ENCODE measurements around the gene CLSTN3.

The CLSTN3 gene

DNA sequence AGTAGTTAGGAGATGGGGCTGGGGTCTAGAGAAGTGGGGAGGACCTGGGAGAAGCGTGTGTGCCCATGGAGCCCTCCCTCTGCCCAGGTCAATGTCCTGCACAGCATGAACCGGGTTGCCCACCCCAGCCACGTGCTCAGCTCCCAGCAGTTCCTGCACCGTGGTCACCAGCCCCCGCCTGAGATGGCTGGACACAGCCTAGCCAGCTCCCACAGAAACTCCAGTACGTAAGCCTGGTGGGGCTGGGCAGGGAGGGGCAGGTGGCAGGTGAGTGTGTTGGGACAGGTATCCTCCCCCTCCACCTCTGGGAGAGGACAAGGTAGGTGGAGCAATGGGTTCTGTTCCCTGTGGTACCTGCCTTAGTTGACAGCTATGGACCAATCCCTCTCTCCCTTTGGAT lies 20.7 kb downstream of the CLSTN3 start:
- peaks cover 6% of the 10 kb centered on the region for H3K4me1 Mint-ChIP-seq
- TF ChIP-seq, protein P1, sequence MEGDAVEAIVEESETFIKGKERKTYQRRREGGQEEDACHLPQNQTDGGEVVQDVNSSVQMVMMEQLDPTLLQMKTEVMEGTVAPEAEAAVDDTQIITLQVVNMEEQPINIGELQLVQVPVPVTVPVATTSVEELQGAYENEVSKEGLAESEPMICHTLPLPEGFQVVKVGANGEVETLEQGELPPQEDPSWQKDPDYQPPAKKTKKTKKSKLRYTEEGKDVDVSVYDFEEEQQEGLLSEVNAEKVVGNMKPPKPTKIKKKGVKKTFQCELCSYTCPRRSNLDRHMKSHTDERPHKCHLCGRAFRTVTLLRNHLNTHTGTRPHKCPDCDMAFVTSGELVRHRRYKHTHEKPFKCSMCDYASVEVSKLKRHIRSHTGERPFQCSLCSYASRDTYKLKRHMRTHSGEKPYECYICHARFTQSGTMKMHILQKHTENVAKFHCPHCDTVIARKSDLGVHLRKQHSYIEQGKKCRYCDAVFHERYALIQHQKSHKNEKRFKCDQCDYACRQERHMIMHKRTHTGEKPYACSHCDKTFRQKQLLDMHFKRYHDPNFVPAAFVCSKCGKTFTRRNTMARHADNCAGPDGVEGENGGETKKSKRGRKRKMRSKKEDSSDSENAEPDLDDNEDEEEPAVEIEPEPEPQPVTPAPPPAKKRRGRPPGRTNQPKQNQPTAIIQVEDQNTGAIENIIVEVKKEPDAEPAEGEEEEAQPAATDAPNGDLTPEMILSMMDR (IDR thresholded peaks at IDR 0.05), result no peak
- H3K36me3 Mint-ChIP-seq (ENCODE audit: low read depth), result peaks cover 60% of the 10 kb centered on the region
- H3K27me3 Mint-ChIP-seq (ENCODE audit: low read depth, poor library complexity), result no peaks in the 10 kb centered on the region
- DNase-seq, result no peak
- no peak overlapping the region for H3K4me3 Mint-ChIP-seq
- no peak overlapping the region for H3K27ac Mint-ChIP-seq
- H3K9me3 Mint-ChIP-seq, result no peaks in the 10 kb centered on the region

DNA sequence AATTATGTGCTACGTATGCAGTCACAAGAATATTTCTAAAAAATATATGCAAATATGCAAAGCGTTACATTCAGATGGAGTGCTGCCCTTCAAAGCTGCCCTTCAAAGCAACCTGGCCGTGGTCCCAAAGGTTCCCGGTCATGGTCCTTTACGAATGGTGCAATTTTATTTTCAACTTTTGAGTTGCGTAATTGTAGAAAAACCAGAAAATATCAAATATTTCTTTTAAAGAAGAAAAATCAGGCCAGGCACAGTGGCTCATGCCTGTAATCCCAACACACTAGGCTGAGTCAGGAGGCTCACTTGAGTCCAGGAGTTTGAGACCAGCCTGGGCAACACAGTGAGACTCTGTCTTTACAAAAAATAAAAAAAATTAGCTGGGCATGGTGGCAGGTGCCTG lies 21.4 kb downstream of the CLSTN3 start:
- no peak overlapping the region for H3K4me3 Mint-ChIP-seq
- H3K4me1 Mint-ChIP-seq, result peaks cover 6% of the 10 kb centered on the region
- TF ChIP-seq, protein P1 (IDR thresholded peaks at IDR 0.05), result no peak
- peaks cover 58% of the 10 kb centered on the region for H3K36me3 Mint-ChIP-seq (ENCODE audit: low read depth)
- DNase-seq, result no peak
- H3K9me3 Mint-ChIP-seq, result no peaks in the 10 kb centered on the region
- no peaks in the 10 kb centered on the region for H3K27me3 Mint-ChIP-seq (ENCODE audit: low read depth, poor library complexity)
- no peak overlapping the region for H3K27ac Mint-ChIP-seq

DNA sequence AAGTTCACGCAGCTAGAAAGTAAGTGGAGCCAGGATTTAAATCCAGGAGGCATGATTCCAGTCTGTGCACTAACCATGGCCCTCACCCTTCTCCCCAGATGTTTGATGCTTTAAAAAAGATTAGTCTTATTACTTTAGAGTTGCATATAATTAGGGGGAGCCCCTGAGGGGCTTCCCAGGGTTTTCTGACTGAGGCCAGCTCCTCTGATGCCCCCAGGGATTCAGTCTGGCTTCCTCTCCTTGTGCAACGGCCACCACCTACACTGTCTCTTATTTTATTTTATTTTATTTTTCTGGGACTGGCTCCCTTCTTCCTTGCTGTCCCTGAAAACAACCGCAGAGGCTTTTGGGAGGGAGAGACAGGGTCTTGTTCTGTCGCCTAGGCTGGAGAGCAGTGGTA lies 22.6 kb downstream of the CLSTN3 start:
- Mint-ChIP-seq H3K4me3 (no peak overlapping the region), H3K36me3 (ENCODE audit: low read depth) (peaks cover 55% of the 10 kb centered on the region), H3K9me3 (no peaks in the 10 kb centered on the region), H3K27ac (no peak overlapping the region), H3K4me1 (peaks cover 6% of the 10 kb centered on the region), H3K27me3 (ENCODE audit: low read depth, poor library complexity) (no peaks in the 10 kb centered on the region)
- no peak for DNase-seq
- TF ChIP-seq, protein P1 (IDR thresholded peaks at IDR 0.05), result no peak

DNA sequence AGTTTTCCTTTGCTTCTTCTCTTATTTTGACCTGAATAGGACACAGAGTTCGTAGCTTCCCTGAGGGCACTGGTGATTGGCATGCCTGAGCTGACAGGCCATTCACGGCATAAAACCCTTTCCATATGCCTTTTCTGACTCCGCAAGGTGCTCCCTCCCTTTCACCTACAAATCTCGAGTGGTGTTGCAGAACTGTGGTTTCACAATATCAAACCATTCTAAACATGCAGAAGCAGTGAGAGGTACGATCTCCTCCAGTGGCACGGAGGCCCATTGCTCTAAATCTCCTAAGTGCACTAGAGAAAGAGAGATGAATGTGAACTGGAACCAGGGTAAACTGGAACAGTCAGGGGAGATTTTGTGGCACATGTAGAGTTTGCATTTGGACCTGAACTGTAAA lies 23.9 kb downstream of the CLSTN3 start:
- Mint-ChIP-seq H3K27ac (no peak overlapping the region), H3K27me3 (ENCODE audit: low read depth, poor library complexity) (no peaks in the 10 kb centered on the region), H3K36me3 (ENCODE audit: low read depth) (peaks cover 43% of the 10 kb centered on the region), H3K4me1 (peaks cover 6% of the 10 kb centered on the region), H3K9me3 (no peaks in the 10 kb centered on the region), H3K4me3 (no peak overlapping the region)
- DNase-seq, result no peak
- TF ChIP-seq, protein P1 (IDR thresholded peaks at IDR 0.05), result no peak

DNA sequence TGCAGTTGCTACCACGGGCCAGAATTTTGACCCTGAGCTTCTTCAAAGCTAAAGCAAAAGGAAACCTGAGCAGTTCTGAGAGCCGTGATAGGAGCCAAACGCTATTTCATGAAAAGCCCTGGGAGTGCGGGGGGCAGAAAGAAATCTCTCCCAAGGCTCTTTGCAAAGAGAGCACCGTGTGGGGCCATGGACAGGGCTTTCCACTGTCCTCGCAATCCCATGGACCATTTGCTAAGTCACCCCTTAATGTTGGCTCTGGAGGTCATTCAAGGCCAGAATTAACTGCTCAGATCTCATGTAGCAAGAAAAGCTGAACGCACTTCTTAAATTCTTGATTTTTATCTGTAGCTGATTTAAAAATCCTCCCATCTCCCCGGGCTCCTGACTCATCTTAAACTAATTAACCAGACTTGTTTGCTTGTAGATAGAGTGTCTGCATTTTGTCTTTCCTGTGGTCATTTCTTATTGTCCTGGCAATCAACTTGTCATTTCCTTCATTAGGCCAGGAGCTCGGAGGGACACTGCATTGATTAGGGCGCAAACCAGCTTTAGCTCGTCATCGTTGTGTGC lies 24.8 kb downstream of the CLSTN3 start:
- H3K27me3 Mint-ChIP-seq (ENCODE audit: low read depth, poor library complexity), result peaks cover 3% of the 10 kb centered on the region
- H3K4me1 Mint-ChIP-seq, result peaks cover 6% of the 10 kb centered on the region
- DNase-seq, result no peak
- TF ChIP-seq, protein P1 (IDR thresholded peaks at IDR 0.05), result no peak
- H3K4me3 Mint-ChIP-seq, result no peak overlapping the region
- peak overlapping the region; percentile 9 for H3K27ac Mint-ChIP-seq
- no peaks in the 10 kb centered on the region for H3K9me3 Mint-ChIP-seq
- peaks cover 37% of the 10 kb centered on the region for H3K36me3 Mint-ChIP-seq (ENCODE audit: low read depth)

DNA sequence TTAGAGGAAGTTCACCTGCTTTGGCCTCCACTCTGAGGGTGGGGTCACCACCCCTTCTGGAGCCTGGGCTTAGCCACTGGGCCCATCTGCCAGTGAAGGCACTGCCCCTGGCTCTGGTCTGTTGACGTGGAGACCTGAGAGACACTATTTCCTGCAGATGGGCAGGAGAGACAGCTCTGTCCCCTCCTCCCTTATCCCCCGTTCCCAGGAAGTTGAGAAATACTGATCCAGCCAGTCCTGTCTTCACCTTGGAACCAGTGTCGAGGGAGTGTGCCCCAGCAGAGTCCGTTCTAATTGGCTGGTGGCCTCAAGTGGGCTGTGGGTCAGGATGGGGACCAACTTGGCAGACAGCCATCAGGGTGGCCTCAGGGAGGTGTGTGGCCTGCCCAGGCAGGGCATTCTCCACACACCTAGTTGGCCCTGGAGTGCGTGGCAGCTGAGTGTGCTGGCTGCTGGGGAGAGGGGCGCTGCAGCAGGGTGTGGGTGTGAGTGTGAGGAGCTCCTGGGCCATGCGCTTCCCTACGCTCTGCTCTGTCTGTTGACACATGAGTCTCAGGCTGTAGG lies 25.4 kb downstream of the CLSTN3 start:
- H3K36me3 Mint-ChIP-seq (ENCODE audit: low read depth), result peaks cover 31% of the 10 kb centered on the region
- no peak overlapping the region for H3K4me3 Mint-ChIP-seq
- no peak for DNase-seq
- TF ChIP-seq, protein P1 (IDR thresholded peaks at IDR 0.05), result no peak
- no peaks in the 10 kb centered on the region for H3K9me3 Mint-ChIP-seq
- peaks cover 6% of the 10 kb centered on the region for H3K4me1 Mint-ChIP-seq
- H3K27me3 Mint-ChIP-seq (ENCODE audit: low read depth, poor library complexity), result peaks cover 3% of the 10 kb centered on the region
- peak overlapping the region; percentile 9 for H3K27ac Mint-ChIP-seq
